ENCODE data around the gene WDFY3.

Gene WDFY3

DNA sequence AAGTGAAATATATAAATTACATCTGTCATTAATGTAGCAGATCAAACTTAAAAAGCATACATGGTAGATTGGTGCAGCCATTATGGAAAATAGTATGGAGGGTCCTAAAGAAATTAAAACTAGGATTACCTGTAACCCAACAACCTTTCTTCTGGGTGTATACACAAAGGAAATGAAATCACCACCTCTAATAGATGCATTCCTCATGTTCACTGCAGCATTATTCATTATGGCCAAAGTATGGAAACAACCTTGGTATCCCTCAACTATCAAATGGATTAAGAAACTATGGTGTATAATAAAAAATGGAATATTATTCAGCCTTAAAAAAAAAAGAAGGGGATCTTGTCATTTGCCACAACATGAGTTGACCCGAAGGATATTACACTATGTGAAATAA lies 13.7 kb downstream of the WDFY3 start:
- DNase-seq (ENCODE audit: low read depth, low spot score) = no peak

GRCh38 chr4:84952004-84952403 lies 14.5 kb downstream of the WDFY3 start:
- DNase-seq (ENCODE audit: low read depth, low spot score) = no peak

- DNase-seq (ENCODE audit: low read depth, low spot score) = no peak
These were observed 18.4 kb downstream of the WDFY3 start for GRCh38 chr4:84948056-84948455.

DNA sequence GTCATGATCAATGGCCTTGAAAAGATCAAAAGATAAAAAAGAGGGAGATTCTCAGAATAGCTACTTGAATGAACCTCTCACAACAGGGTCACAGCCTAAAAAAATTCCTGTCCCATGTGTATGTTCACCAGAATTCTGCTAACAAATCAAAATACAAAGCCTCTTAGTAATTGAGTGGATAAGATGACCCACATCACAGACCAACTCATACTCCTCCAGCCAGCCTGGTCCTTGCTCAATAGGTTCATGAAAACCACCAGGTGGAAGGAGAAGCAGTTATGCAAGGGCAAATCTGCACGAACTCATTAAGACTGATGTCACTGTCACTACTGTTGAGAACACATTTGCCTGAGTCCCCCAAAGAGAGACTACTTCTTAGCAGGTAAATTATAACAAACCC lies 21.5 kb downstream of the WDFY3 start:
- DNase-seq (ENCODE audit: low read depth, low spot score) = no peak

DNA sequence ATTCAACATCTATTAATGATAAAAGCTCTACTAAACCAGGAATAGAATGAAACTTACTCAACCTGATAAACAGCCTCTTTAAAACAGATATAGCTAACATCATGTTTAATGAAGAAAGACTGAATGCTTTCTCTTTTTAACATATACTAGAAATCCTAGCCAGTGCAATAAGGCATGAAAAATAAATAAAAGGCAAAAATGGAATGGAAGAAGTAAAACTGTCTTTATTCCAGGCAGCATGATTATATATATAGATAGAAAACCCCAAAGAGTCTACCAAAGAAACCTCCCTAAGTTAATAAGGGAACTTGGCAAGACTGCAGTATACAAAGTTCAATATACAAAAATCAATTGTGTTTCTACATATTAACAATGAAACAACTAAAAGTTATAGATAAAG lies 25.5 kb downstream of the WDFY3 start:
- DNase-seq (ENCODE audit: low read depth, low spot score) = no peak

GRCh38 chr4:84939113-84939512 lies 27.4 kb downstream of the WDFY3 start:
- no peak for DNase-seq (ENCODE audit: low read depth, low spot score)

- DNase-seq (ENCODE audit: low read depth, low spot score) = no peak
These were observed 28.2 kb downstream of the WDFY3 start for GRCh38 chr4:84938316-84938715.

DNA sequence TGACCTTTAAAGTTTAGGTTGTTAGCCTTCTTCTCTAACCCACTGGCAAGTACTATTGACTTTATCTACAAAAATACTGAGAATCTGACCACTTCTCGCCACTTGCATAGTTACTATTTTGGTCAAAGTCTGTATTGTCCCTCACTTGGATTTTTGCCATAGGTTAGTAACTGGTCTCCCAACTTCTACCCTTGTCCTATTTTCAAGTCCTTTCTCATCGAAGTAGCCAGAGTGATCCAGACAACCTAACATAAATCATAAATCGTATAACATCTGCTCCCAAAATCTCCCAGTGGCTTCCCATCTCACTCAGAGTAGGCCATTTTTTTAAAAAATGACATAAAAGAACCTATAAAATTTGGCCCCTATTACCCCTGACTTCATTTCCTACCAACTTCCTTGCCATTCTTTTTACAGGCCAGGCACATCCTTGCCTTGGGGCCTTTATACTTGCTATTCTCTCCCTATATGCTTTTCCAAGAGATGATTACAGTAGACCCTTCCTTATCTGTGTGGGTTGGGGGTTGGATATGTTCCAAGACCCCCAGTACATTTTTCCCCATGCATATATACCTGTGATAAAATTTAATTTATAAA lies 29.0 kb downstream of the WDFY3 start:
- no peak for DNase-seq (ENCODE audit: low read depth, low spot score)

GRCh38 chr4:84936123-84936522 lies 30.4 kb downstream of the WDFY3 start:
- no peak for DNase-seq (ENCODE audit: low read depth, low spot score)

DNA sequence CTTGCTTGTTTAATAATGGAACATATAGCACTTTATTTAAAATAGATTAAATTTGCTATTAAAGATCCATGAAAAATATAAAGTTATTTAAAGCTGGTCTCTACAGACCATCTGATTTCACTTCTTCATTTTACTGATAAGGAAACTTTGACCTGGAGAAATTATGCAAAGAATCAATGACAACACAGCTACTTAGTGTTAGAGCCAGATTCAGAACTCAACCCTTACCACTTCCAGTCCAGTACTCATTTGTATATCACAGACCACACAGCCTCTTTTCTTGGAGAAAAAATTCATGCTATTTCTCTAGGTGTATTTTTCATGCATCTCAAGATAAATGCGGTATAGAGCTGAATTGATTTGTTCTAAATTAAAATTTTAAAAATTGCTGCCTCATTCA lies 34.0 kb downstream of the WDFY3 start:
- DNase-seq (ENCODE audit: low read depth, low spot score) = no peak

GRCh38 chr4:84931961-84932360 lies 34.5 kb downstream of the WDFY3 start:
- no peak for DNase-seq (ENCODE audit: low read depth, low spot score)

GRCh38 chr4:84931274-84931673 lies 35.2 kb downstream of the WDFY3 start:
- DNase-seq (ENCODE audit: low read depth, low spot score) = no peak

DNA sequence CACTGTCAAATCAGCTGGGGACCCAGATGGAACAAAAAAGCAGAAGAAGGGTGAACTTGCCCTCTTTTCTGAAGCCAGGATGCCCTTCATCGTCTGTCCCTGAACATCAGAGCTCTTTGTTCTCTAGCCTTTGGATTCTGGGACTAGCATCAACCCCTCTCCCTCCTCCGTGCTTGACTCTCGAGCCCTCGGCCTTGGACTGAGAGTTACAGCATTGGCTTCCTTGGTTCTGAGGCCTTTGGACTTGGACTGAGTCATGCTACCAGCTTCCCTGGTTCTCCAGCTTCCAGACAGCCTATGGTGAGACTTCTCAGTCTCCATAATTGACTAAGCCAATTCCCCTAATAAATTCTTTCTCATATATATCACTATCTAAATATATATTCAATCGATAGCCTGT lies 38.4 kb downstream of the WDFY3 start:
- DNase-seq (ENCODE audit: low read depth, low spot score) = no peak

DNA sequence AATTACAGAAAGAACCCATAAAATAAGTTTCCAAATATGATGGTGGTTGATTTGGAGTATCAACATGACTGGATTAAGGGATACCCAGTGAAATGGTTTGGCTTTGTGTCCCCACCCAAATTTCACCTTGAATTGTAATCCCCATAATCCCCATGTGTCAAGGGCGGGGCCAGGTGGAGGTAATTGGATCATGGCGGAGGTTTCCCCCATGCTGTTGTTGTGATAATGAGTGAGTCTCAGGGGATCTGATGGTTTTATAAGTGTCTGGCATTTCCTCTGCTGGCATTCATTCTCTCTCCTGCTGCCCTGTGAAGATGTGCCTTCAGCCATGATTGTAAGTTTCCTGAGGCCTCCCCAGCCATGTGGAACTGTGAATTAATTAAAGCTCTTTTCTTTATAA lies 39.1 kb downstream of the WDFY3 start:
- no peak for DNase-seq (ENCODE audit: low read depth, low spot score)

GRCh38 chr4:84925558-84925957 lies 40.9 kb downstream of the WDFY3 start:
- DNase-seq (ENCODE audit: low read depth, low spot score) = no peak

- DNase-seq (ENCODE audit: low read depth, low spot score) = no peak
These were observed 42.1 kb downstream of the WDFY3 start for GRCh38 chr4:84924434-84924833.

DNA sequence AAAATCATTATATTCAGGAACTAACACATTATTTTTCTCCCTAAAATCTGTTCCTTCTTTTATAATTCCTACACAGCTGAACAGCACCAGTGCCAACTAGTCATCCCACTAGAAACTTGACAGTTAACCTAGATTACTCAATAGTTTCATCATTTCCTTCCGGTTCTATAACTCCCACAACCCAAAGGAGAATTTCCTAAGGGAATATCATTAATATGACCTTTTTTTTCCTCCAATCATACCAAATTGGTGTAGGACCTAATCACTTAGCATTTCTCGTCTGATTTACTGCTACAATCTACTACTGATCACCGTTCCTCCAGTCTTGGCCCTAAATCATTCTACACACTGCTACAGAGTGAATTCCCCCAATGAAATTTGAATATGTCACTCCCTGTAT lies 45.9 kb downstream of the WDFY3 start:
- DNase-seq (ENCODE audit: low read depth, low spot score) = no peak

DNA sequence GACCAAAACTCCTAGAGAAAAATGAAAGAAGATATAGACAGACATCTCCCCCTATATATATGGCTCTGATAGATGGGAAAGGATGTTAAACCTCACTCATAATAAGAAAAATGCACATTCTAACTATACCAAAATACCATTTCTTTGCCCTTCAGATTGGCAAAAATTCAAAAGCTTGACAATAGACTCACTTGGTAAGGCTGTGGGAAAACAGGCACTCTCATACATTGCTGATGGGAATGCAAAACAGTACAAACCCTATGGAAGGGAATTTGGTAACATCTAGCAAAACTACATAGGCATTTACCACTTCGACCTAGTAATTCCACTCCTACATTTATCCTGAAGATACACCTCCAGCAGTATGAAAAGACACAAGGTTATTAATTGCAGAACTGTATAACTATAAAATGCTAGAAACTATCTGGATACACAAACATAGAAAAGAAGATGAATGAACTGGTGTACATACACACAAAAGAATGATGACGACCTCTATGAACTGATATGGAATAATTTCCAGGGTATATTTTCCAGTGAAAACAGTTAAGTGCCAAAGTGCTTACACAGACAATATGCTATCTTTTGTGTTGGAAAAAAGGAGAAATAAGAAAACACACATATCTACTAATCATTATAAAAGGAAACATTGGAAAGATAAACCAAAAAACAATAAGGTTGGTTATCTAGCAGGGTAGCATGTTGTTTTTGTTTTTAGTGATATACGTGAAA lies 48.5 kb downstream of the WDFY3 start:
- no peak for DNase-seq (ENCODE audit: low read depth, low spot score)

- DNase-seq (ENCODE audit: low read depth, low spot score) = no peak
These were observed 49.2 kb downstream of the WDFY3 start for GRCh38 chr4:84917086-84917821.

GRCh38 chr4:84916227-84916626 lies 50.3 kb downstream of the WDFY3 start:
- DNase-seq (ENCODE audit: low read depth, low spot score) = no peak

- no peak for DNase-seq (ENCODE audit: low read depth, low spot score)
These were observed 51.1 kb downstream of the WDFY3 start for GRCh38 chr4:84915396-84915780.

DNA sequence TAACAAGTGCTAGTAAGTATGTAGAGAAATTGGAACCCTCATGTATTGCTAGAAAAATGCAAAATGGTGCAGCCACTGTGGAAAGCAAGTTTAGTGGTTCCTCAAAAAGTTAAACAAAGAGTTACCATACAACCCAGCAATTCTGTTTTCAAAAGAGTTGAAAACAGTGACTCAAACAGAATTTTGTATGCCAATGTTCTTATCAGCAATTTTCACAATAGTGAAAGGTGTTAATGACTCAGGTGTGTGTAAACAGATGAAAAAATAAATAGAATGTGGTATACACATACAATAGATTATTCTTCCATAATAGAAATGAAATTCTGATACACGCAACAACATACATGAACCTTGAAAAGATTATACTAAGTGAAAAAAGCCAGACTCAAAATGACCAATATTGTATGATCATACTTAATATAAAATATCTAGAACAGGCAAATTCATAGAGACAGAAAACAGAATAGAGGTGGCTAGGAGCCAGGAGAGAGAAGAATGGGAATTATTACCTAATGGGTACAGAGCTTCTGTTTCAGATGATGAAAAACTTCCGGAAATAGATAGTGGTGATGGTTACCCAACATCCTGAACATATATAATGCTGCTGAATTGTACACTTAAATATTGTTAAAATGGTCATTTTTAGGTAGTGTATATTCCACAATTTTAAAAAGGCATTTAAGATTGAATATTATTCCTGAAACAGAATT lies 51.6 kb downstream of the WDFY3 start:
- no peak for DNase-seq (ENCODE audit: low read depth, low spot score)

Measured in activated naive CD8-positive, alpha-beta T cell treated with anti-CD3 and anti-CD28 coated beads, Interleukin-2, amount 50 U/mL, for 16 hours (primary cell).